Cerebellar nuclear complex (tissue), 1 donor: Measurements from ENCODE around the gene MACROD2.
"Not testable (repeated sequence)": the region's sequence is repeated elsewhere in the genome, so short reads cannot be mapped to it uniquely, and the experiment has no call there.

Source experiments
- DNase-seq, 2 experiments: peaks; one replicate each; lab custom pipeline; 2025; lab: John Stamatoyannopoulos, UW

Gene MACROD2

DNA sequence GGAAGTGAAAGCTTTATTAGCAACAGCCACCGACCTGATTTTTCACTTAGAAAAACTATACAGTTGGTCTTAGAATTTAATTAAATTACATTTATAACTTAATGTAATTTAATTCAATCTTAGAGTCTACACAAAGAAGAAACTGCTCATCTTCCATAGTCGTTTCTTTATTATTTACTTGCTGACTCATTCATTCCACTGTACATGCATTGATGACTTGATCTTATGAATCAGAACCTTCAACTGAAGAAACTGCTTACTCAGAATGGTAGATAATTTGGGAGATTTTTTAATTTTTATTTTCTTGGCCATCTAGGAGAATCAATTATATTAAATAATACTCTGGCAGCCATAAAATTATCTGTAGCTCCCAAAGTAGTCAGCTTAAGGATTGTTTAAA, 1363.7 kb downstream of the MACROD2 start:
- no peak for DNase-seq

- DNase-seq = no peak
Observed at GRCh38 chr20:15362849-15363248, 1367.5 kb downstream of the MACROD2 start.

DNA sequence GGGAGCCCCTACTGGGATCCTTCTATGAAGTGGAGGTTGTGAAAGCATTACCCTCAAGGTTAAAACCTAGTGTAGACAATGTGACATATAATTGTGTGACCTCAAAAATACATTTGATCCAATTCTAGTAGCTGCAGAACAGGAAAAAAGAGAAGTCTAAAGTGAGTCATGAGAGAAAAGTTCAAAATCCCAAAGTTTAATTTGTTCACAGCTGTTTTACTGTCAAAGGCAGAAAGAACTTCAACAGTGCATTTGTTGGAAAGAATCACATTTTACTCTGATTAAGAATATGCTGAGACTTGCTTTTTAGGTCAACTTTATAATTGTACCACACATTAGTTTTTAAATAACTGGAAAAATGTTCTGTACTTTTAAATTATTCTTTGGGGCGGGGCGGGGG, 1369.5 kb downstream of the MACROD2 start:
- DNase-seq = no peak

DNA sequence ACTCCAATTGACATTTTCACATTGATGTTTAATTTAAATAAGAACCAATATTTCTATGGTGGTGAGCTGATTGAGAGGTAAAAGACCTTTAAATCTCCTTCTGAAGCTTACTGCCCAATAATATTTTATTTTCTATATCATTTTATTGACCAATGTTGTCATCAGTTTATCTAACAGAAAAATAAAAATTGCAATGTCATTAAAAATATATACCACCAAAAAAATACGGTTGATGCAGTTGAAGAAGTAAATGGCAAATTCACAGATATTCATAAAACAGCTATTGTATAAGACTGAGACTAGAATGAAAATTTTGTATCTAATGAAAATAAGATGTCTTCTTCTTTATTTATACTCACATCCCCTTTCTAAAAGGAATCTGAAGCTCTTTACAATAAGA, 1375.1 kb downstream of the MACROD2 start:
- no peak for DNase-seq

- DNase-seq = no peak
Observed at GRCh38 chr20:15374682-15375081, 1379.4 kb downstream of the MACROD2 start.

- DNase-seq = no peak
Observed at GRCh38 chr20:15375836-15376235, 1380.5 kb downstream of the MACROD2 start.

DNA sequence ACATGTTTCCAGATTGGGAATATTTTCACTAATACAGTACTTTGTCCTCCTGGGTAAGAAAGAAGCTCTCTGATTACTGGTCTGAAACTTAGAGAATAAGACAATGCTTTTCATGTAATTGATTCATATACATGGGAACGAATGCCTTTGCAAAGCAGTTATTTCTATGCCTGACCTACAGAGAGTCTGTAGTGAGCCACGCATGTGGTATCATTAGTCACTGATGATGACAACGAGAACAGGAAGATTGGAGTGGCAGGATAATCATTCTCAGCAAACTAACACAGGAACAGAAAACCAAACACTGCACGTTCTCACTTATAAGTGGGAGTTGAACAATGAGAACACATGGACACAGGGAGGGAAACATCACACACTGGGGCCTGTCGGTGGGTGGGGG, 1382.3 kb downstream of the MACROD2 start:
- not testable (repeated sequence) for DNase-seq

- no peak for DNase-seq
Observed at GRCh38 chr20:15378151-15378550, 1382.8 kb downstream of the MACROD2 start.

DNA sequence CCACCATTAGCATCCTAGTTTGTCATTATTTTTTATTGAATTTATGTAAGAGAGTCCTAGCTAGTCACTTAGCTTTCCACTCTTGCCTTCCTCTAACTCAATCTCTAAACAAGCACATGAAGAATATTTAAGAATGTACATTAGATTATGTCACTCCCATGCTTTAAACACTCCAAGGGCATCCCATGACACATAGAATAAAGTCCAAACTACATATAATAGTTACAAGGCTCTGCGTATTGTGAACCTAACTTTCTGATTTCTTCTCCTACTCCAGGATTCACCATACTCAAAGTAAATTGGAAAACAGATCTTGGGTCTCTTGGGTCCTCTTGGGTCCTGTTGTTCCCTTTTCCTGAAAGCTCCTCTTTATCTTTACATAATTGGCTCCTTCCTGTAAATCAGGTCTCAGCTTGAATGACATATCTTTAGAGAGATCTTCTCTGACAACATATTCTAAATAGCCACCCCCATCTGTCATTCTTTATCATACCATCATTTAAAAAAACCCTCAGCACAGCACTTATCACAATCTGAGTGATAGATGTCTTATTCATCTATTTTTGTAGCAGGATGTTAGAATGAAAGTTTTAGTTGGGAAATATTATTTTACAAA, 1384.5 kb downstream of the MACROD2 start:
- no peak for DNase-seq

GRCh38 chr20:15380770-15381169, 1385.5 kb downstream of the MACROD2 start:
- DNase-seq = no peak

- DNase-seq = no peak
Observed at GRCh38 chr20:15387228-15387627, 1391.9 kb downstream of the MACROD2 start.

GRCh38 chr20:15395457-15395856, 1400.1 kb downstream of the MACROD2 start:
- DNase-seq = no peak

DNA sequence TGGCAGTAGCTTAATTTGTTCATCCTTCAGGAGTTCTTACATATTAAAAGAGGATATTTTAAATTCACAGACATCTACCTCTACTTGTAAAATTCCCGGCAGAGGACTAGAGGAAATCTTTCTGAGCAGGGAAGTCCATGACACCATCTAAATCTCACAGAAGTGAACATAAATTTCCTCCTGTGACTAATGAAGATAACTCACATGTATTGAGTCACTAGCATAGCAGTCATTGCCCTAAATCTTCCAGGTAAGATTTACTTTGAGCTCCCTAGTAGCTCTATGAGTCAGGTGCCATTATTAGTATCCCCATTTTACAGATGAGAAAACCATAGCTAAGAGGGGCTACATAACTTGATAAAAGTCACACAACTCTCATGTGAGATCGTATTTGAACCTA, 1400.7 kb downstream of the MACROD2 start:
- no peak for DNase-seq

GRCh38 chr20:15396900-15397299, 1401.6 kb downstream of the MACROD2 start:
- DNase-seq = no peak

DNA sequence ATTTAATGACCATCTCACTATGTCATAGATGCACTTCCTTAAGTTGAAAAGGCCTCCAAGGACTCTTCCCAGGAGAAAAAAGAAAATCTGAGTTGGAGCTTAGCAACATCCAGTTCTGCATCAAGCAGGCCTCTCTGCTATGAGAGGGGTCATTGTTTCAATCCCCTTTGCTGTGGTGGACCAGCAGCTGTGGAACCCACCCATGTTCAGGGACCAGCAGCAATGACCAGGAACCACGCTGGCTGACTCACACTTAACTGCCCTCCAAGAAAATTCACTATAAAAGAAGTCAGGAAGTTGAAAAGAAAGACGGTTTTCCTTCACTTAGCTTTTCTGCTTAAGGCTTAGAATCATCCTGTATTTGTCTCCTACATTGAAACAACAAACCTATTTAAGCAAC, 1404.5 kb downstream of the MACROD2 start:
- DNase-seq = no peak

DNA sequence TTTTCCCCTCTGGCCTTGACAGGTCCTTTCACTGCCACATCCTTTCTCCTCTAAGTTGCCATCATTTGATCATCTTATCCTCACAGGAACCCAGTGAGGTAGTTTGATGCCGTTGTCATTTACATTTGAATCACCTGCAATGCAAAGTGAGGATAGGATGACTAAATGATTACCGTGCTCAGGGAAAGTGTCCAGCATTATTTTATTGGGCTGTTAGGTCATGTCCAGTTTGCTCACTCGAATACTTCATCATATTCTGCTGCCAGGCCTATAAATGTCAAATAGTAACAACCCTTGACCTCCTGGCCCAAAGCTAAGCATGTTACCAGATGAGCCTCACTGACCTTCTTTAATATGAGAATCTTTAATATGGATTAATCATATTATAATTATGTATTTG, 1410.8 kb downstream of the MACROD2 start:
- no peak for DNase-seq

GRCh38 chr20:15411781-15412180, 1416.5 kb downstream of the MACROD2 start:
- no peak for DNase-seq

- DNase-seq = no peak
Observed at GRCh38 chr20:15415908-15416307, 1420.6 kb downstream of the MACROD2 start.

DNA sequence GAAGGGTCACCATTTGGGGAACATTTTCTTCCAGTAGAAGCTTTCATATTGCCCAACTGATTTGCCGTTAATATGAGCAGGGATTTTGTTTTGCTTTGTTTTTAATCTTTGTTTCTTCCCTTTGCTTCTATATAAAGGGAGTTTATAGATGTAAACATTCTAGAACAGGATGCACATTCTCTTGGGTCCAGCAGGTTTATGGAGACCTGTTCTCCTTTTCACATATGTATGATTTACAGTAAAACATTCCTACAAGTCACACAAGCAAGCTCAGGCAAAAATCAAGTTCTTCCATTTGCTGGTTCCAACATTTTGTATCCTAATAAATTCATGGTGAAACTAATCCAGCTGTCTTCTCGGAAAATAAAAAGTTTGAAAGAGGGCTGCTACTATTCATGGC, 1424.5 kb downstream of the MACROD2 start:
- no peak for DNase-seq

DNA sequence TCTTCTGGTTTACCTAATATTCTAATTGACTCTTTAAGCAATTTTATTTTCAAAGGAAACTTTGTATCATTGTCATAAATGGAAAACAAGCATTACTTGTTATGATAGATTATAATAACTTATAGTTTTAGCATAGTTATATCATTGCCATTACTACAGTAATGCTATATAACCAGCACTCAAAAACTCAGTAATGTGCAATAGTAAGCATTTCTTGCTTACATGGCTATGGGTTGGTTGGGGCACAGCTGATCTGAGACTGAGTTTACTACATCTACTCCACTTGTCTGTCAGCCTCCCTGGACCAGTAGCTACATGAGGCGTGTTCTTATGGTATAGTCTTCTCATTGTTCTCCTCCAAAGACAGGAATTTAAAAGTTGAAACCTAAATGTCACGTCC, 1427.7 kb downstream of the MACROD2 start:
- no peak for DNase-seq

DNA sequence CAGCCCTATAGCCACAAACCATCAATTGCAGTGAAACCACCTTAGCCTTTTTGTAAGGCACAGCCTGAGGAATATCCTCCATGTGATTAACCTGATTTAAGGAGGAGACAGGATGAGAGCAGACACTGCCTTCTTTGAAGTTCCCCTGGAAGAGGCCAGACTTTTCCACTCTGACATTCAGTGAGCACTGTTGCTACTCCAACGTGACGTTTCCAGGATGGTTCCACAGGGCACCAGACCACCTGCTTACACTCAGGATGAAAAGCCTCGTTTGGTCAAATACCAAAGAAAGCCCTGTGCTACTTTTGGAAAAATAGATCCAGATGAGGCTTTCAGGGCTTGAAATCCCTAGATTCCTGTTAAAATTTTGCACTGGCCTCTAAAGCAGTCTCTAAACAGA, 1444.2 kb downstream of the MACROD2 start:
- no peak for DNase-seq

DNA sequence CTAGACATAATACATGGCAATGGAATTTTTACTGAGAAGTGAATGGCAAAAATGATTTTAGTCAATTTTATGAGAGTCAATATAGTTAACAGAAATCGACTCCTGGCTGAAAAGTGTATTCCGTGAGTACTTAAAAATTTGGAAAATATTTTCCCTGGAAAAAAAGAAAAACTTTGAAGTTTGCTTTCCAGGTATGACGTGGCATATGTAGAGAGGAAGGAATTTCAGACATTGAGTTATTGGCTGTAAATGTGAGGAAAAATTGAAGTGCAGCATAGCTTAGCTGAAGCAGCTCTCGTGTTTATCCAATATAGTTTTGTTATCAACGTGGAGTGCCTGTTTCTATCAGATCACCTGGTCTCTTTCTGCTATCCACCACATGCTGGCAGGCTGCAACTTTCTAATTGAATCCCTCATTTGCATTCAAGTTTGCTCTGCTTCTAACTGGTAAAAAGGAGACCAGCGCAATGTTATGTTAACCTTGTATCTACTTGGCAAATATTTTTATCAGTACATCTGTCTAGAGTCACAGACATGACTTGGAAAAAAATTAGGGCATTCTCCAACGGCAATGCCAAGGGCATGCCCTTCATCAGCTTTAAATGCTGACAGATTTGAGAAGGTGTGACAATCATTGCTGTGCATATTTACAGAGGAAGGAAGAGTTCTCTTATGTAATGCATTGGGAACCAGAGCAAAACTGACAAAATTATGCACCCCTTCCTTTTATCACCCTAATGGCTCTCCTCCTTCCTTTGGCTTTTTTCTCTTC, 1444.9 kb downstream of the MACROD2 start:
- DNase-seq = no peak

- no peak for DNase-seq
Observed at GRCh38 chr20:15445056-15445840, 1449.9 kb downstream of the MACROD2 start.
